A673 (cell line): ENCODE results near the gene OSBPL6. TPM values are rescaled to one million over a fixed set of nuclear protein-coding genes. Genes with fewer than 3 reads are reported as not detected.

Experiments
- BruUV-seq: library from RNA; stranded (reverse); fragments of 400-500 nt; replicated peaks from 2 replicates; lab custom pipeline; 2021; lab: Mats Ljungman, UMichigan
- CTCF ChIA-PET: fragments of 300-600 bp; sonication (Branson Sonifier 250); formaldehyde crosslinking; loops from one replicate; lab custom pipeline; 2022; ENCODE audit warnings: antibody characterized with exemption; lab: Charles Lee
- POLR2A ChIA-PET: fragments of 300-600 bp; sonication (Branson Sonifier 250); formaldehyde crosslinking; loops from one replicate; lab custom pipeline; 2022; ENCODE audit warnings: antibody characterized with exemption; ENCODE audit not compliant: low non-redundant PET; lab: Charles Lee
- DNase-seq: peaks from one replicate; pipeline ENCODE4 v3.0.0-alpha.2; 2015; ENCODE audit warnings: low spot score
- H3K27ac ChIP-seq: fragments of 200-600 bp; sonication (generic); 2 replicates; pipeline ENCODE4 v1.5.1; 2016; ENCODE audit warnings: mixed run types, low read depth, mild to moderate bottlenecking, mixed read lengths, antibody characterized with exemption, low read length; ENCODE audit not compliant: poor library complexity, severe bottlenecking
- H3K27me3 ChIP-seq: fragments of 200-600 bp; sonication (generic); replicated peaks from 2 replicates; pipeline ENCODE4 v1.6.1; 2017; ENCODE audit warnings: mixed run types, low read depth, mild to moderate bottlenecking, mixed read lengths, antibody characterized with exemption, low read length; ENCODE audit not compliant: insufficient read depth, poor library complexity
- H3K36me3 ChIP-seq: fragments of 200-600 bp; sonication (generic); 2 replicates; pipeline ENCODE4 v1.6.1; 2016; ENCODE audit warnings: mixed run types, mild to moderate bottlenecking, mixed read lengths, antibody characterized with exemption, low read length; ENCODE audit not compliant: insufficient read depth, poor library complexity, severe bottlenecking
- H3K4me1 ChIP-seq: fragments of 200-600 bp; sonication (generic); 2 replicates; pipeline ENCODE4 v1.6.1; 2017; ENCODE audit warnings: mixed run types, mild to moderate bottlenecking, mixed read lengths, antibody characterized with exemption, low read length; ENCODE audit not compliant: insufficient read depth, poor library complexity, severe bottlenecking
- H3K4me3 ChIP-seq: fragments of 200-600 bp; sonication (generic); 2 replicates; pipeline ENCODE4 v1.5.1; 2016; ENCODE audit warnings: low read depth, mixed run types, mild to moderate bottlenecking, mixed read lengths, low read length; ENCODE audit not compliant: poor library complexity, severe bottlenecking
- H3K9me3 ChIP-seq: fragments of 200-600 bp; sonication (generic); 2 replicates; pipeline ENCODE4 v1.6.1; 2016; ENCODE audit warnings: mixed run types, low read depth, mild to moderate bottlenecking, mixed read lengths, antibody characterized with exemption, low read length; ENCODE audit not compliant: poor library complexity, severe bottlenecking
- CTCF ChIP-seq: fragments of 300-800, 200-600 bp; sonication (generic); conservative IDR thresholded peaks from 2 replicates; pipeline ENCODE4 v1.5.1; 2017; ENCODE audit warnings: low read depth, mild to moderate bottlenecking, antibody characterized with exemption, low read length, moderate library complexity, mixed read lengths
- EZH2 ChIP-seq: fragments of 200-600 bp; sonication (generic); IDR thresholded peaks from 2 replicates; pipeline ENCODE4 v1.6.1; 2017; ENCODE audit warnings: borderline replicate concordance, low read depth, mild to moderate bottlenecking, mixed read lengths, antibody characterized with exemption, low read length; ENCODE audit not compliant: poor library complexity, severe bottlenecking
- intact Hi-C: fragments of 100-400 bp; cut with micrococcal nuclease; formaldehyde crosslinking; loops from one replicate; pipeline ENCODE4 v1.10.0; 2022; ENCODE audit not compliant: unreplicated experiment
- total RNA-seq: library from RNA; stranded (reverse); gene quantifications from 2 replicates; pipeline ENCODE4 v1.2.3, GENCODE V29; 2021

Gene OSBPL6
- total RNA-seq, 1 experiment from 2014 or later: 19.3 TPM

GRCh38 chr2:178286636-178287035 lies 92.3 kb downstream of the OSBPL6 start:
- no peak for TF ChIP-seq EZH2
- TF ChIP-seq CTCF: no peak
- H3K27me3 ChIP-seq: no peaks in the 10 kb centered on the region
- intact Hi-C loops: no loop called here
- H3K36me3 ChIP-seq: peaks cover 5% of the 10 kb centered on the region
- ChIA-PET CTCF (no interaction called here), POLR2A (no interaction called here)
- DNase-seq: no peak
- H3K4me3 ChIP-seq: no peak overlapping the region
- no peaks in the 10 kb centered on the region for H3K4me1 ChIP-seq
- no peak overlapping the region for H3K27ac ChIP-seq
- H3K9me3 ChIP-seq: peaks cover 6% of the 10 kb centered on the region
- no TSS peak for BruUV-seq

- no TSS peak for BruUV-seq
- peaks cover 6% of the 10 kb centered on the region for H3K9me3 ChIP-seq
- no peak overlapping the region for H3K27ac ChIP-seq
- H3K27me3 ChIP-seq: no peaks in the 10 kb centered on the region
- CTCF ChIA-PET: no interaction called here
- H3K4me1 ChIP-seq: no peaks in the 10 kb centered on the region
- H3K36me3 ChIP-seq: peaks cover 5% of the 10 kb centered on the region
- TF ChIP-seq CTCF (no peak), EZH2 (no peak)
- intact Hi-C loops: no loop called here
- DNase-seq: no peak
- H3K4me3 ChIP-seq: no peak overlapping the region
- POLR2A ChIA-PET: interaction anchor here (0.6 kb wide), 1 partner anchor 89 kb away, joined by 3 read pairs; no protein-coding TSS in a partner anchor
Measured at GRCh38 chr2:178287652-178288344, 93.5 kb downstream of the OSBPL6 start.

GRCh38 chr2:178291703-178292102 lies 97.4 kb downstream of the OSBPL6 start:
- BruUV-seq: no TSS peak
- Histone ChIP-seq H3K9me3 (peaks cover 6% of the 10 kb centered on the region), H3K27ac (no peak overlapping the region), H3K27me3 (no peaks in the 10 kb centered on the region), H3K36me3 (peaks cover 5% of the 10 kb centered on the region), H3K4me3 (no peak overlapping the region), H3K4me1 (no peaks in the 10 kb centered on the region)
- ChIA-PET POLR2A (no interaction called here), CTCF (no interaction called here)
- TF ChIP-seq EZH2 (no peak), CTCF (no peak)
- DNase-seq: no peak
- intact Hi-C loops: no loop called here
